ENCODE measurements around the gene PAX5.

PAX5 gene

DNA sequence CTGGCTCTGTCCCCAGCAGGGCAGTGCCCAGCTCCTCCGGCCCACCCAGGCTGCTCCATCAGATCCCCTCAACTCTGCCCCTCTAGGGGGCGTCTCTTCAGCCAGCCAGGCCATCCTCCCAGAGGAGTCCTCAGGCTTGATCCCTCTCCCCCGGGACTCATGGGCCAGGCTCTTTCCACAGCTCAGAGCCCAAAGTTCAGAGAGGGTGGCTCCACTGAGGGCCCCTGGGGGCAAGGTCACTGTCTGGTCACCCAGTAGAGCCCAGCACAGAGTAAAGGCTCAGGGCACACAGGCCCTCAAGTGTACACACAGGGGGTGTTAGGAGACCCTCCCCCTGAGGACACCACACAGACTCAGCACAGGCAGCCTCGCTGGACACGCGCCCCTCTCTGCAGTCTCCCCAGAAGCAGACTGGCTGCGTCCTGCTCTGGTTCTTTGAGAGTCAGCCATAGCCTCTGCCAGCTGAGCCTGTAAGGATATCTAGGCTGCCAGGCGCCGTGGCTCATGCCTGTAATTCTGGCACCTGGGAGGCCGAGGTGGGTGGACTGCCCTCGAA, 64.8 kb downstream of the PAX5 start:
- TF ChIP-seq, protein P1, sequence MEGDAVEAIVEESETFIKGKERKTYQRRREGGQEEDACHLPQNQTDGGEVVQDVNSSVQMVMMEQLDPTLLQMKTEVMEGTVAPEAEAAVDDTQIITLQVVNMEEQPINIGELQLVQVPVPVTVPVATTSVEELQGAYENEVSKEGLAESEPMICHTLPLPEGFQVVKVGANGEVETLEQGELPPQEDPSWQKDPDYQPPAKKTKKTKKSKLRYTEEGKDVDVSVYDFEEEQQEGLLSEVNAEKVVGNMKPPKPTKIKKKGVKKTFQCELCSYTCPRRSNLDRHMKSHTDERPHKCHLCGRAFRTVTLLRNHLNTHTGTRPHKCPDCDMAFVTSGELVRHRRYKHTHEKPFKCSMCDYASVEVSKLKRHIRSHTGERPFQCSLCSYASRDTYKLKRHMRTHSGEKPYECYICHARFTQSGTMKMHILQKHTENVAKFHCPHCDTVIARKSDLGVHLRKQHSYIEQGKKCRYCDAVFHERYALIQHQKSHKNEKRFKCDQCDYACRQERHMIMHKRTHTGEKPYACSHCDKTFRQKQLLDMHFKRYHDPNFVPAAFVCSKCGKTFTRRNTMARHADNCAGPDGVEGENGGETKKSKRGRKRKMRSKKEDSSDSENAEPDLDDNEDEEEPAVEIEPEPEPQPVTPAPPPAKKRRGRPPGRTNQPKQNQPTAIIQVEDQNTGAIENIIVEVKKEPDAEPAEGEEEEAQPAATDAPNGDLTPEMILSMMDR (conservative IDR thresholded peaks at IDR 0.05), result no peak
- no peak for TF ChIP-seq ZFX (IDR thresholded peaks at IDR 0.05)
- no peak overlapping the region for H3K27ac ChIP-seq

DNA sequence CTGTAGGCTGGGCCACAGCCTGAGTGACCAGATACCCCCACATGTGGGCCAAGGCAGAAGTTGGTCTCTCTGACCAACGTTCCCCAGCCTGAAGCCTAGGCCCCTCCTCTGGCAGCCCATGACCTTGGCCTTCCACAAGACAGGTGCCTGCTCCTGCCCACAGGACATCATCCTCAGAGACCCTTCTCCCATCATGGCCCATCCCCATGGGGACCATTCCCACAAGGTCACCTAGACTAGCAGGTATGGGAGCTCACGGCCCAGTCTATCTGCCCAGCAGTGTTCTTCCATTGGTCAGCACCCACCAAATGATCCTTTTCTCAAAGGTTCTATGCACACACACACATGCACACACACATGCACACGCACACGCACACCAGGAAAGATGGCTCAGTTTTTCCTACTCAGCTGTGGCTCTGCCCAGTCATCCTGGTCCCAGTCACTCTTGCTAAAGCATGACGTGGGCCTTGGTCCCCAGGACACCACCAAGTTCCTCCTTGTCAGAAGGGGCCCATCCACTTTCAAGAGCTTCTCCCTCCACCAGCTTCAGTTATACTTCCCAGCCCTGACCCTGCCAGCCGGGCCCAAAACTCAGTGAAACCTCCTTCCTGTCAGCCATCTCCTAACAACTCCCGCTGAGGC, 65.4 kb downstream of the PAX5 start:
- TF ChIP-seq, protein P1 (conservative IDR thresholded peaks at IDR 0.05), result no peak
- TF ChIP-seq ZFX (IDR thresholded peaks at IDR 0.05), result no peak
- H3K27ac ChIP-seq, result no peak overlapping the region

DNA sequence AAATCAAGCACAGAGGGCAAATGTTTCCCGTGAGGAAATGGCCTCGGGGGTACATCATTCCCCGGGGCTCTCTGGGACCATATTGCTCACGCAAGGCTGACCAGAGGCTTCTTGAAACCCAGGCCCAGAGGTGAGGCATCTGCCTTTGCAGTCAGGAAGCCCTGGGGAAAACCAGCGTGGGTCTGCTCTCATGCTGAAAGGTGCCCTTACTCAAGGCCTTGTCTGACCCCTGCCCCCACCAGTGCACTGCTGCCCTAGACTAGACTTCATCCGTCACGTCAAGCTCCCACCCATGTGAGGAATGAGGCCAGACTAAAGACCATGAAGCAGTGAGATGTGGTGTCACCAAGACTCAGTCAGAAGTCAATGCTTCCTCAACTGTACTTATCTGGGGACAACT, 66.1 kb downstream of the PAX5 start:
- H3K27ac ChIP-seq, result no peak overlapping the region
- TF ChIP-seq, protein P1 (conservative IDR thresholded peaks at IDR 0.05), result no peak
- TF ChIP-seq ZFX (IDR thresholded peaks at IDR 0.05), result no peak

DNA sequence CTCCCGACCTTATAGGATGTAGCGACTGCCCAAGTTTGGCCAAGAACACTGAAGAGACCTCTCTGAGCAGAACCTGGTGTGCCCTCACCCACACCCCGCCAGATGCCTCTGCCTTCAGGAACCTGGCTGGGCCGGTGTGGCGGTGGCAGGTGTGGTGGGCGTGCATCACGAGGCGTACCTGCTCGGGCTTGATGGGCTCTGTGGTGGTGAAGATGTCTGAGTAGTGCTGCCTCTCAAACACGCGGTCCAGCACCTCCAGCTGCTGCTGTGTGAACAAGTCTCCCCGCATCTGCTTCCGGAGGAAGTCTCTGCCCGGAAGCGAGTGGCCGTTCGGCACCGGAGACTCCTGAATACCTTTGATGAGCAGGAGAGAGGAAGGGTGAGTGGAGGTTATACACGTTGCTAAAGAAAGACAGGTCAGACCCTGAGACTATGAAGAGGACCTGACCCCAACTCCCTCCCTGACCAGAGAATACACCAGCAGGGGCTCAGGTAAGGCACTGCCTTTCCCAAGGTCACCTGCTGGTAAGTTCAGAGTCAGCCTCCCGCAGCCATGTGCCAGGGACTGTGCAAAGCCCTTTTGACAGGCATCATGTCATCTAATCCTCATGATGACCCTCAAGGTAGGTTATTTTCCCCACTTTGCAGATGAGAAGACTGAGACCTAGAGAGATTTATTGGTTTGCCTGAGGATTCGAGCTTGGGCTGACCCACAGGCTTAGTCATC, 67.5 kb downstream of the PAX5 start:
- H3K27ac ChIP-seq, result no peak overlapping the region

DNA sequence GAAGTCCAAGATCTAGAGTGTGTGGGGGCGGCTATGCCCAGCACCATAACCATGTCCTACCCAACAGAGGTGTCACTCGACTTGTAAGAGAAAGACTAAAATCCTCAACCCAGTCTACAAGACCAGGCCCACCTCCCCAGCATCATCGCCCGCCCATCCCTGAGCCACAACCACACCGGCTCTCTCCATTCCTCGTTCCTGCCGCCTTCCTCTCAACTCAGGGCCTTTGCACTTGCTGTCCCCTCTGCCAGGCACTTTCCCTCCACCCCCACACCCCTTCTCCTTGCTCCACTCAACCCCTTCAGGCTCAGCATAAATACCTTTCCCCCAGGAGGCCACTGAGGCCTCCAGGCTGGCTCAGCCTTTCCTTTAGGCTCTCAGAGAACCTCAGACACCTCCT, 69.3 kb downstream of the PAX5 start:
- TF ChIP-seq ZFX (IDR thresholded peaks at IDR 0.05), result no peak
- TF ChIP-seq, protein P1 (conservative IDR thresholded peaks at IDR 0.05), result no peak

More for the DNA sequence above, 67.5 kb downstream of the PAX5 start:
- TF ChIP-seq, protein P1 (conservative IDR thresholded peaks at IDR 0.05), result no peak
- TF ChIP-seq ZFX (IDR thresholded peaks at IDR 0.05), result no peak

DNA sequence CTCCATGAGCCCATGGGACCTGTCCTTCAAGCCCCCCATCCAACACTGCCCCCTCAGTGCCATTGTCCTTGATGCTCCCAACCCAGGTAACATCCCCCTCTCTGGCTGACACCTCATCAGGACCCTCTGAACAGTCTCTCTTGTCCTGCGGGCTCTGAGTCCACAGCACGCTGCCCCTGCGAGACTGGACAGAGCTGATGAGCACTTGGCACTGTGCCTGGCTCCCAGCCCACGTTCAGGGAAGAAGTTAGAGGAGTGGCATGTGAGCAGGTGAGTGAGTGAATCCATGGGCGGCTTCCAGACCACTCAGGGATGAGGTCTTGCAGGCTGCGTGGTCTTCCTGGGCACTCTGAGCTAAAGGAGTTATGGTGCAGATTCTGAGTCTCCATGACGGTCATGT, 70.7 kb downstream of the PAX5 start:
- H3K27ac ChIP-seq, result no peak overlapping the region
- no peak for TF ChIP-seq ZFX (IDR thresholded peaks at IDR 0.05)

More for the DNA sequence above, 69.3 kb downstream of the PAX5 start:
- no peak overlapping the region for H3K27ac ChIP-seq

DNA sequence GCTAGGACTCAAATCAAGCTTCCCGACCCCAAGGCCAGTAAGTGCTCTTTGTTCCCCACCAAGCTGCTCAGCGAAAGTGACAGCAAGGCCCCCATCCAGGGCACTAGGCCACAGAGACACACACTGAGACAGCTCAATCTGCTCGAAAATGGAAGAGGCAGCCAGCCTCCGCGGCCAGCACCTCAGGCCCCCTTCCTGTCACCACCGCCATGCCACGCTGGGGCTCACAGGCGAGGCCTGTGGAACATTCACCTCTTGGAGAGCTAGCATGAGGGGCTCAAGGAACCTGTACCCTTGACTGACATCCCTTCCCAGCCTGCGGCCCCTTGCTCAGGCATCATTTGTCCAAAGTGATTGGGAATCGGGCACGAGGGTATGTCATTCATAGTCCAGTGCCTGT, 71.4 kb downstream of the PAX5 start:
- H3K27ac ChIP-seq, result no peak overlapping the region
- TF ChIP-seq ZFX (IDR thresholded peaks at IDR 0.05), result no peak
- TF ChIP-seq, protein P1 (conservative IDR thresholded peaks at IDR 0.05), result no peak
